ENCODE results near the gene LIPC. TPM values are rescaled to one million over a fixed set of nuclear protein-coding genes. Genes with fewer than 3 reads are reported as not detected.
A peak's percentile ranks its signal among the peaks of the same experiment; 100 is the strongest.

Gene LIPC
- total and polyA plus RNA-seq, 2 of the 4 experiments (the other 2 are of a cell fraction), result 0.07 TPM; not detected in 1

GRCh38 chr15:58527573-58528187, 95.9 kb downstream of the LIPC start:
- dilution Hi-C loops (cut with HindIII; ENCODE audit: low sequenced_read_pairs, unreplicated experiment) (no loop called here), in situ Hi-C loops (cut with MboI; ENCODE audit: low sequenced_read_pairs) (no loop called here), intact Hi-C loops (cut with micrococcal nuclease) (no loop called here)
- H4K20me1 ChIP-seq (ENCODE audit: insufficient read depth, low read length), result no peaks in the 10 kb centered on the region
- peaks cover 3% of the 10 kb centered on the region for H3K4me1 ChIP-seq (ENCODE audit: control insufficient read depth, insufficient read depth, low read length)
- H2AK9ac ChIP-seq (replicated peaks; ENCODE audit: low read depth, low read length, poor library complexity), result no peak overlapping the region
- no peaks in the 10 kb centered on the region for H3K9me3 ChIP-seq (ENCODE audit: control insufficient read depth, insufficient read depth, low read length)
- no peak overlapping the region for H3K9ac ChIP-seq (ENCODE audit: low read depth, low read length)
- H3K27ac ChIP-seq (ENCODE audit: insufficient read depth, low read length), result no peak overlapping the region
- no peaks in the 10 kb centered on the region for H3K9me1 ChIP-seq (ENCODE audit: insufficient read depth, low read length)
- no peak overlapping the region for H3K18ac ChIP-seq (ENCODE audit: low read depth, low read length)
- TF ChIP-seq ELK1 (IDR thresholded peaks at IDR 0.05; ENCODE audit: borderline replicate concordance, low read depth, low read length), result no peak
- no peak for TF ChIP-seq RFX5 (IDR thresholded peaks at IDR 0.05; ENCODE audit: low read depth, low read length)
- H2AK5ac ChIP-seq (ENCODE audit: low read depth, low read length), result no peak overlapping the region; the same call in 1 of the 2 replicates
- 0 out of 2 replicates have a peak overlapping the region, but pooled peaks have one; percentile 20 for H2BK120ac ChIP-seq (ENCODE audit: low read depth, low read length)
- H3K79me1 ChIP-seq (ENCODE audit: low read depth in 1 of 2, low read length in 2 of 2), result no peaks in the 10 kb centered on the region
- peak overlapping the region; percentile 35; the same call in 1 of the 2 replicates for H2BK20ac ChIP-seq (ENCODE audit: low read depth, low read length)
- no TSS peak for BruUV-seq (replicated peaks)
- no peaks in the 10 kb centered on the region for H3K36me3 ChIP-seq (ENCODE audit: control insufficient read depth, insufficient read depth, low read length)
- H2BK5ac ChIP-seq (ENCODE audit: low read depth, low read length, poor library complexity, severe bottlenecking), result no peak overlapping the region
- no peak overlapping the region for H3K4me2 ChIP-seq (ENCODE audit: low read depth, low read length)
- CTCF ChIA-PET, result interaction anchor here (0.6 kb wide), 1 partner anchor 58 kb away, joined by 4 read pairs; no protein-coding TSS in a partner anchor
- H3K4me3 ChIP-seq (ENCODE audit: insufficient read depth, low read depth, low read length), result no peak overlapping the region
- H2BK15ac ChIP-seq (ENCODE audit: low read depth, low read length), result no peak overlapping the region
- H3K56ac ChIP-seq (ENCODE audit: extremely low read depth, insufficient read depth, low read length), result no peak overlapping the region
- H2AFZ ChIP-seq (replicated peaks; ENCODE audit: low read length, poor library complexity), result no peak overlapping the region
- H3K23ac ChIP-seq (ENCODE audit: low read depth, low read length), result no peak overlapping the region
- 40% methylated on average over 1 of the region's 9 CpGs; no CpG with 5 or more reads in 1 of the 2 experiments for WGBS, 2 experiments (ENCODE audit: extremely low coverage in 2 of 2, insufficient read length in 1 of 2)
- H4K5ac ChIP-seq (ENCODE audit: low read depth, low read length), result no peak overlapping the region
- no peak for DNase-seq
- H3K4ac ChIP-seq (ENCODE audit: low read depth, low read length), result peak overlapping the region; percentile 17; the same call in 1 of the 2 replicates
- 0 out of 2 replicates have a peak overlapping the region, but pooled peaks have one; percentile 9 for H4K91ac ChIP-seq (ENCODE audit: insufficient read depth, low read depth, low read length)
- POLR2A ChIA-PET (ENCODE audit: unreplicated experiment), result no interaction called here
- peak; percentile 19; the same call in 1 of the 2 replicates for ATAC-seq (ENCODE audit: low read depth)
- no peak overlapping the region for H3K14ac ChIP-seq (replicated peaks; ENCODE audit: low read depth, low read length)
- H4K8ac ChIP-seq (ENCODE audit: low read depth in 2 of 2, low read length in 2 of 2), result no peak overlapping the region
- no peaks in the 10 kb centered on the region for H3K27me3 ChIP-seq (ENCODE audit: control insufficient read depth, insufficient read depth, low read length)

Data from IMR-90 (cell line).